Neural progenitor cell (in vitro differentiated cells): ENCODE data around the gene MAPK1.
"Not testable (repeated sequence)": the region's sequence is repeated elsewhere in the genome, so short reads cannot be mapped to it uniquely, and the experiment has no call there.

ENCODE experiments used
- CTCF ChIP-seq: fragments of 200-600 bp; sonication (generic); IDR thresholded peaks from 2 replicates; pipeline ENCODE4 v1.5.1; 2017; ENCODE audit warnings: antibody characterized with exemption, mild to moderate bottlenecking
- EZH2phosphoT487 ChIP-seq: fragments of 200-600 bp; sonication (generic); IDR thresholded peaks from 2 replicates; pipeline ENCODE4 v1.6.1; 2017; ENCODE audit warnings: antibody characterized with exemption

GRCh38 chr22:21882754-21883333, 15.4 kb upstream of the MAPK1 start:
- not testable (repeated sequence) for TF ChIP-seq CTCF, EZH2phosphoT487
